Calu3 (cell line): ENCODE measurements around the gene VASP. TPM values are rescaled to one million over a fixed set of nuclear protein-coding genes. Genes with fewer than 3 reads are reported as not detected.
A peak's percentile ranks its signal among the peaks of the same experiment; 100 is the strongest.

Experiments
- BruUV-seq: library from RNA; stranded (reverse); fragments of 400-500 nt; replicated peaks from 2 replicates; lab custom pipeline; 2021; lab: Mats Ljungman, UMichigan
- CTCF ChIA-PET: fragments of 300-600 bp; sonication (Branson Sonifier 250); formaldehyde crosslinking; loops from one replicate; lab custom pipeline; 2022; ENCODE audit warnings: antibody characterized with exemption; lab: Charles Lee
- DNase-seq: peaks from one replicate; pipeline ENCODE4 v3.0.0; 2022
- H3K27ac Mint-ChIP-seq: one replicate; pipeline ENCODE4 v1.8.0; 2022; ENCODE audit warnings: mixed read lengths; ENCODE audit not compliant: unreplicated experiment
- H3K27me3 Mint-ChIP-seq: one replicate; pipeline ENCODE4 v1.8.0; 2022; ENCODE audit warnings: mixed read lengths; ENCODE audit not compliant: unreplicated experiment
- H3K36me3 Mint-ChIP-seq: one replicate; pipeline ENCODE4 v1.8.0; 2022; ENCODE audit warnings: mild to moderate bottlenecking, moderate library complexity, mixed read lengths; ENCODE audit not compliant: insufficient read depth, unreplicated experiment
- H3K4me1 Mint-ChIP-seq: one replicate; pipeline ENCODE4 v1.8.0; 2022; ENCODE audit warnings: mild to moderate bottlenecking, low read depth, mixed read lengths; ENCODE audit not compliant: unreplicated experiment
- H3K4me3 Mint-ChIP-seq: one replicate; pipeline ENCODE4 v1.8.0; 2022; ENCODE audit warnings: mild to moderate bottlenecking, low read depth, moderate library complexity, mixed read lengths; ENCODE audit not compliant: unreplicated experiment
- H3K9me3 Mint-ChIP-seq: one replicate; pipeline ENCODE4 v1.8.0; 2022; ENCODE audit warnings: low read depth, mixed read lengths; ENCODE audit not compliant: unreplicated experiment
- CTCF ChIP-seq: fragments of 200-600 bp; IDR thresholded peaks from one replicate; pipeline ENCODE4 v1.8.0; 2022; ENCODE audit warnings: antibody characterized with exemption; ENCODE audit not compliant: unreplicated experiment
- intact Hi-C: fragments of 100-400 bp; cut with micrococcal nuclease; formaldehyde crosslinking; loops from one replicate; pipeline ENCODE4 v1.10.0; 2022; ENCODE audit not compliant: unreplicated experiment
- total RNA-seq: library from RNA; stranded (reverse); gene quantifications from 2 replicates; pipeline ENCODE4 v1.2.3, GENCODE V29; 2022

Gene VASP
- total RNA-seq, 1 experiment from 2014 or later: 194 TPM

GRCh38 chr19:45463241-45463640, 44.0 kb upstream of the VASP start:
- Mint-ChIP-seq H3K27me3 (peaks cover 13% of the 10 kb centered on the region), H3K27ac (no peak overlapping the region), H3K4me3 (no peak overlapping the region), H3K36me3 (peaks cover 32% of the 10 kb centered on the region), H3K4me1 (peaks cover 30% of the 10 kb centered on the region), H3K9me3 (no peaks in the 10 kb centered on the region)
- CTCF ChIA-PET: no interaction called here
- no TSS peak for BruUV-seq
- TF ChIP-seq CTCF: no peak
- DNase-seq: no peak
- intact Hi-C loops: no loop called here

- Mint-ChIP-seq H3K9me3 (no peaks in the 10 kb centered on the region), H3K27ac (no peak overlapping the region), H3K27me3 (peaks cover 13% of the 10 kb centered on the region), H3K36me3 (peaks cover 38% of the 10 kb centered on the region), H3K4me1 (peaks cover 28% of the 10 kb centered on the region), H3K4me3 (no peak overlapping the region)
- no peak for DNase-seq
- BruUV-seq: no TSS peak
- intact Hi-C loops: no loop called here
- no peak for TF ChIP-seq CTCF
- CTCF ChIA-PET: interaction anchor here (0.6 kb wide), 1 partner anchor 154 kb away, joined by 3 read pairs; no protein-coding TSS in a partner anchor
These were observed 43.0 kb upstream of the VASP start for GRCh38 chr19:45464274-45464673.

GRCh38 chr19:45464852-45465441, 42.3 kb upstream of the VASP start:
- CTCF ChIA-PET: interaction anchor here (0.6 kb wide), 1 partner anchor 155 kb away, joined by 3 read pairs; no protein-coding TSS in a partner anchor
- no peaks in the 10 kb centered on the region for H3K9me3 Mint-ChIP-seq
- H3K27ac Mint-ChIP-seq: no peak overlapping the region
- peaks cover 33% of the 10 kb centered on the region for H3K4me1 Mint-ChIP-seq
- intact Hi-C loops: no loop called here
- H3K36me3 Mint-ChIP-seq: peaks cover 45% of the 10 kb centered on the region
- no TSS peak for BruUV-seq
- DNase-seq: no peak
- H3K27me3 Mint-ChIP-seq: peaks cover 13% of the 10 kb centered on the region
- TF ChIP-seq CTCF: no peak
- H3K4me3 Mint-ChIP-seq: no peak overlapping the region

- CTCF ChIA-PET: interaction anchor here (0.6 to 4.6 kb wide), 12 partner anchors 11 to 201 kb away, joined by 3 to 61 read pairs (median 4); no protein-coding TSS in a partner anchor
- intact Hi-C loops: no loop called here
- no peak for DNase-seq
- BruUV-seq: TSS peak; percentile 68
- peaks cover 29% of the 10 kb centered on the region for H3K4me1 Mint-ChIP-seq
- H3K27ac Mint-ChIP-seq: peak overlapping the region; percentile 99
- H3K9me3 Mint-ChIP-seq: no peaks in the 10 kb centered on the region
- no peak for TF ChIP-seq CTCF
- H3K27me3 Mint-ChIP-seq: peaks cover 13% of the 10 kb centered on the region
- H3K4me3 Mint-ChIP-seq: peak overlapping the region; percentile 86
- peaks cover 66% of the 10 kb centered on the region for H3K36me3 Mint-ChIP-seq
These were observed 40.2 kb upstream of the VASP start for GRCh38 chr19:45467115-45467455.
